ENCODE results near the gene FOXP1.

DNA sequence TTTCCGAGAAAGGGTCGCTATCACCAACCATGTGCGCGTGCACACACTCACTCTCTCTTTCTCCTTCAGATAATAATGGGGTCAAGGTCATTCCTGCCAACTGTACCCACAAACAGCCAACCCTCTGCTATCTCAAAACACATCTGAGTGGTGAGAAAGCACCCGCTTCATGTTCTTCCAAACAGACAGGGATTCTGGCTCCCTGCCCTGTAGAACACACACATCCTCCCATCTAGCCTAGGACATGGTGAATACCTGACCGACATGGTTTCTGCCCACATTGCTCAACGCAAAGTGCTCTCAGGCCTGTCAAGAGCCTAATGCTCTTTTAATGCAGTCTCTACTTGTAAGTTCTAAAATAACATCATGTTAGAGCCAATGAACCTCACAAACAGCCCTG is 302.2 kb downstream of the FOXP1 start:
- TF ChIP-seq CTCF (conservative IDR thresholded peaks at IDR 0.05 in 1 of 2, IDR thresholded peaks at IDR 0.05 in 1 of 2; ENCODE audit: low read depth in 1 of 2, low read length in 2 of 2) (no peak), EZH2 (IDR thresholded peaks at IDR 0.05; ENCODE audit: low read length, missing control alignments) (no peak)

Data from fibroblast of lung (primary cell).